Stimulated activated naive CD8-positive, alpha-beta T cell treated with anti-CD3 and anti-CD28 coated beads, Interleukin-15, Interleukin-2, amounts not matched to agents 100 U/mL and 50 U/mL, for 24 hours (primary cell): ENCODE measurements around the gene WBP2.
A peak's percentile ranks its signal among the peaks of the same experiment; 100 is the strongest.
"Not testable (repeated sequence)": the region's sequence is repeated elsewhere in the genome, so short reads cannot be mapped to it uniquely, and the experiment has no call there.

ENCODE experiments used
- ATAC-seq: fragments of 150-1000 bp; cut with Tn5 transposase; one replicate; pipeline ENCODE4 v1.10.0; 2021
- DNase-seq: peaks from one replicate; pipeline ENCODE4 v3.0.0; 2021

WBP2 gene

GRCh38 chr17:75865404-75866188 lies 10.5 kb upstream of the WBP2 start:
- DNase-seq, ATAC-seq: not testable (repeated sequence)

- DNase-seq: not testable (repeated sequence)
- peak; percentile 29 for ATAC-seq
Observed at GRCh38 chr17:75864887-75865286, 9.8 kb upstream of the WBP2 start.

GRCh38 chr17:75864448-75864871 lies 9.3 kb upstream of the WBP2 start:
- ATAC-seq (peak; percentile 86), DNase-seq (peak; percentile 57)

GRCh38 chr17:75861927-75862317 lies 6.8 kb upstream of the WBP2 start:
- no peak for DNase-seq
- no peak for ATAC-seq

GRCh38 chr17:75859358-75859757 lies 4.2 kb upstream of the WBP2 start:
- ATAC-seq, DNase-seq: not testable (repeated sequence)

- DNase-seq (no peak), ATAC-seq (no peak)
Observed at GRCh38 chr17:75856062-75856756, 1.1 kb upstream of the WBP2 start.

GRCh38 chr17:75854881-75855309 lies 240 bp downstream of the WBP2 start:
- ATAC-seq: peak; percentile 12
- no peak for DNase-seq

GRCh38 chr17:75854101-75854748 lies 910 bp downstream of the WBP2 start:
- no peak for DNase-seq
- ATAC-seq: no peak

GRCh38 chr17:75853433-75853832 lies 1.7 kb downstream of the WBP2 start:
- DNase-seq (no peak), ATAC-seq (no peak)

GRCh38 chr17:75851693-75851991 lies 3.5 kb downstream of the WBP2 start:
- not testable (repeated sequence) for ATAC-seq

GRCh38 chr17:75850928-75851692 lies 4.0 kb downstream of the WBP2 start:
- DNase-seq: no peak
- no peak for ATAC-seq

More at GRCh38 chr17:75851693-75851991, 3.5 kb downstream of the WBP2 start:
- not testable (repeated sequence) for DNase-seq

GRCh38 chr17:75849724-75850123 lies 5.4 kb downstream of the WBP2 start:
- DNase-seq: no peak
- no peak for ATAC-seq

- DNase-seq (no peak), ATAC-seq (no peak)
Observed at GRCh38 chr17:75849279-75849646, 5.9 kb downstream of the WBP2 start.

- ATAC-seq (no peak), DNase-seq (peak; percentile 91)
Observed at GRCh38 chr17:75848523-75849278, 6.4 kb downstream of the WBP2 start.

GRCh38 chr17:75847614-75848522 lies 7.3 kb downstream of the WBP2 start:
- ATAC-seq: no peak
- DNase-seq: no peak

GRCh38 chr17:75846692-75847613 lies 8.2 kb downstream of the WBP2 start:
- DNase-seq: no peak
- ATAC-seq: no peak

GRCh38 chr17:75845933-75846691 lies 9.0 kb downstream of the WBP2 start:
- DNase-seq: no peak
- ATAC-seq: no peak

- DNase-seq (peak; percentile 84), ATAC-seq (peak; percentile 72)
Observed at GRCh38 chr17:75845058-75845711, 9.9 kb downstream of the WBP2 start.
